ENCODE data around the gene MSI2. TPM values are rescaled to one million over a fixed set of nuclear protein-coding genes. Genes with fewer than 3 reads are reported as not detected.

Gene MSI2
- total and polyA plus RNA-seq, 9 of the 15 experiments (the other 6 are each of a cell fraction or from before 2014, with no cell fraction given): 4.6 to 61.8 (median 42.4) TPM

GRCh38 chr17:57432507-57433277 is 176.4 kb downstream of the MSI2 start (continued):
- no peak for TF ChIP-seq CEBPZ (IDR thresholded peaks at IDR 0.05; ENCODE audit: borderline replicate concordance, low read depth, low read length)
- TF ChIP-seq DPF2 (IDR thresholded peaks at IDR 0.05): 0 out of 2 replicates have a peak, but pooled peaks have one; percentile 33
- 0 out of 2 replicates have a peak, but pooled peaks have one; percentile 22 for TF ChIP-seq SMARCE1 (IDR thresholded peaks at IDR 0.05)
- peak; percentile 62; the same call in 1 of the 2 replicates for TF ChIP-seq GATA2 (CRISPR knock-in tag; IDR thresholded peaks at IDR 0.05)
- peak; percentile 41; the same call in 1 of the 2 replicates for TF ChIP-seq ARID1B (IDR thresholded peaks at IDR 0.05)
- no peak for TF ChIP-seq DIDO1 (tag; IDR thresholded peaks at IDR 0.05; ENCODE audit: low read depth)
- TF ChIP-seq HNRNPUL1 (IDR thresholded peaks at IDR 0.05; ENCODE audit: low read length): no peak
- TF ChIP-seq PBX2 (CRISPR knock-in tag; IDR thresholded peaks at IDR 0.05; ENCODE audit: low read depth): no peak
- TF ChIP-seq PBX2 (tag; conservative IDR thresholded peaks at IDR 0.05; ENCODE audit: low read depth): peak; percentile 47; the same call in 1 of the 2 replicates
- 0 out of 2 replicates have a peak, but pooled peaks have one; percentile 19 for TF ChIP-seq JUND (IDR thresholded peaks at IDR 0.05; ENCODE audit: borderline replicate concordance, low read depth, low read length)
- TF ChIP-seq JUND (tag; IDR thresholded peaks at IDR 0.05; ENCODE audit: borderline replicate concordance, low read depth, low read length): 0 out of 3 replicates have a peak, but pooled peaks have one; percentile 26

All from K562 (cell line).